Peyer's patch (tissue), 4 donors: ENCODE results near the gene MARCHF6. TPM values are rescaled to one million over a fixed set of nuclear protein-coding genes. Genes with fewer than 3 reads are reported as not detected.

Experiments used
- DNase-seq, 3 donors: peaks; one replicate each; pipeline ENCODE4 v3.0.0-alpha.2; 2017 to 2019
- H3K27ac ChIP-seq, 4 donors: fragments of 200-600 bp; sonication (generic); one replicate each; pipeline ENCODE4 v1.5.1; 2016 to 2019
- H3K27me3 ChIP-seq, 2 donors: fragments of 200-600 bp; sonication (generic); one replicate each; pipeline ENCODE4 v1.5.1; 2019
- H3K36me3 ChIP-seq, 3 donors: fragments of 200-600 bp; sonication (generic); one replicate each; pipeline ENCODE4 v1.5.1; 2016 to 2019
- H3K4me1 ChIP-seq, 4 donors: fragments of 200-600 bp; sonication (generic); one replicate each; pipeline ENCODE4 v1.5.1; 2016 to 2019
- H3K4me3 ChIP-seq, 4 donors: fragments of 200-600 bp; sonication (generic); 1 replicate in 3 of 4; 2 replicates in 1 of 4; pipeline ENCODE4 v1.5.1; 2016 to 2019; ENCODE audit warnings: mild to moderate bottlenecking in 1 of 4
- H3K9me3 ChIP-seq, 4 donors: fragments of 200-600 bp; sonication (generic); one replicate each; pipeline ENCODE4 v1.5.1; 2016 to 2019; ENCODE audit warnings: mild to moderate bottlenecking in 1 of 4
- CTCF ChIP-seq, 6 experiments: fragments of 450-650 bp in 4 of 6; fragments of 200-600 bp in 2 of 6; sonication (generic) in 1 of 6; IDR thresholded peaks; one replicate each; pipeline ENCODE4 v1.5.1; 2017 to 2019; ENCODE audit warnings: antibody characterized with exemption in 6 of 6, mild to moderate bottlenecking in 3 of 6, moderate library complexity in 1 of 6
- POLR2A ChIP-seq, 2 donors: fragments of 450-650 bp; IDR thresholded peaks; one replicate each; pipeline ENCODE4 v1.5.1; 2017; ENCODE audit warnings: antibody characterized with exemption in 2 of 2, mild to moderate bottlenecking in 2 of 2, moderate library complexity in 2 of 2
- total RNA-seq, 4 donors: library from RNA; depleted of rRNA; stranded (reverse); fragments of >200 nt; gene quantifications; one replicate each; pipeline ENCODE4 v1.1.0, GENCODE V29; 2016

The MARCHF6 gene
- total RNA-seq, 4 donors from 2014 or later = 88.3 to 228 (median 174) TPM

GRCh38 chr5:10320793-10321192 lies 32.7 kb upstream of the MARCHF6 start:
- peak in 1 of 3 donors; percentile 15 for DNase-seq
- Histone ChIP-seq H3K9me3 (no peaks in the 10 kb centered on the region), H3K27ac (no peak overlapping the region), H3K4me1 (no peaks in the 10 kb centered on the region), H3K27me3 (no peaks in the 10 kb centered on the region), H3K4me3 (no peak overlapping the region), H3K36me3 (no peaks in the 10 kb centered on the region)
- TF ChIP-seq CTCF (IDR thresholded peaks at IDR 0.05) (no peak), POLR2A (IDR thresholded peaks at IDR 0.05) (no peak)

- H3K9me3 ChIP-seq = no peaks in the 10 kb centered on the region
- TF ChIP-seq POLR2A (IDR thresholded peaks at IDR 0.05) (no peak), CTCF (IDR thresholded peaks at IDR 0.05) (no peak)
- no peaks in the 10 kb centered on the region for H3K4me1 ChIP-seq
- H3K36me3 ChIP-seq = no peaks in the 10 kb centered on the region
- no peak overlapping the region for H3K27ac ChIP-seq
- DNase-seq = no peak
- H3K27me3 ChIP-seq = no peaks in the 10 kb centered on the region
- H3K4me3 ChIP-seq = no peak overlapping the region
These were observed 31.6 kb upstream of the MARCHF6 start for GRCh38 chr5:10321882-10322281.

- Histone ChIP-seq H3K4me3 (no peak overlapping the region), H3K4me1 (no peaks in the 10 kb centered on the region), H3K27me3 (no peaks in the 10 kb centered on the region), H3K27ac (no peak overlapping the region), H3K36me3 (no peaks in the 10 kb centered on the region), H3K9me3 (no peaks in the 10 kb centered on the region)
- no peak for DNase-seq
- no peak for TF ChIP-seq CTCF (IDR thresholded peaks at IDR 0.05)
- TF ChIP-seq POLR2A (IDR thresholded peaks at IDR 0.05) = no peak
These were observed 29.7 kb upstream of the MARCHF6 start for GRCh38 chr5:10323588-10324488.

GRCh38 chr5:10324518-10325370 lies 28.8 kb upstream of the MARCHF6 start:
- no peak for TF ChIP-seq CTCF (IDR thresholded peaks at IDR 0.05)
- no peak for TF ChIP-seq POLR2A (IDR thresholded peaks at IDR 0.05)
- Histone ChIP-seq H3K27me3 (no peaks in the 10 kb centered on the region), H3K9me3 (no peaks in the 10 kb centered on the region), H3K36me3 (no peaks in the 10 kb centered on the region), H3K27ac (no peak overlapping the region), H3K4me3 (no peak overlapping the region), H3K4me1 (peaks cover 0 to 2% (median 0%) of the 10 kb centered on the region in 4 donors)
- peak in 1 of 3 donors; percentile 23 for DNase-seq

GRCh38 chr5:10328323-10328722 lies 25.2 kb upstream of the MARCHF6 start:
- no peak overlapping the region for H3K4me3 ChIP-seq
- H3K27ac ChIP-seq = no peak overlapping the region
- H3K36me3 ChIP-seq = no peaks in the 10 kb centered on the region
- no peak for DNase-seq
- no peaks in the 10 kb centered on the region for H3K9me3 ChIP-seq
- no peak for TF ChIP-seq CTCF (IDR thresholded peaks at IDR 0.05)
- TF ChIP-seq POLR2A (IDR thresholded peaks at IDR 0.05) = no peak
- no peaks in the 10 kb centered on the region for H3K27me3 ChIP-seq
- H3K4me1 ChIP-seq = peaks cover 0 to 29% (median 2%) of the 10 kb centered on the region in 4 donors
